Thyroid gland (tissue), 4 donors: Measurements from ENCODE around the gene NFATC2.

Experiments
- CTCF ChIP-seq, 6 experiments: fragments of 200-600 bp in 3 of 6; fragments of 450-650 bp in 3 of 6; sonication (generic) in 3 of 6; IDR thresholded peaks; one replicate each; pipeline ENCODE4 v1.5.1; 2016 to 2019; ENCODE audit warnings: antibody characterized with exemption in 6 of 6, mild to moderate bottlenecking in 2 of 6, inconsistent platforms in 1 of 6, moderate library complexity in 1 of 6
- POLR2A ChIP-seq, 2 donors: fragments of 450-650 bp; IDR thresholded peaks; one replicate each; pipeline ENCODE4 v1.6.1; 2017; ENCODE audit warnings: antibody characterized with exemption in 2 of 2, mild to moderate bottlenecking in 2 of 2, moderate library complexity in 1 of 2

- TF ChIP-seq CTCF (IDR thresholded peaks at IDR 0.05) = no peak
- TF ChIP-seq POLR2A (IDR thresholded peaks at IDR 0.05) = no peak
These were observed 95.9 kb downstream of the NFATC2 start for GRCh38 chr20:51446656-51447055.
